ENCODE measurements around the gene PFDN1. TPM values are rescaled to one million over a fixed set of nuclear protein-coding genes. Genes with fewer than 3 reads are reported as not detected.

The PFDN1 gene
- total and polyA plus RNA-seq, 7 donors: 35.9 to 115 (median 55.0) TPM

- Histone ChIP-seq H3K4me3 (no peak overlapping the region), H3K9me3 (no peaks in the 10 kb centered on the region), H3K27ac (peak overlapping the region; percentile 94), H3K4me1 (peaks cover 63% of the 10 kb centered on the region), H3K27me3 (ENCODE audit: insufficient read depth in 3 of 3, low read length in 2 of 3) (no peaks in the 10 kb centered on the region), H3K36me3 (ENCODE audit: insufficient read depth in 1 of 2, low read depth in 1 of 2) (peaks cover 3 to 41% of the 10 kb centered on the region in 2 donors)
- TF ChIP-seq CTCF (IDR thresholded peaks at IDR 0.05): no peak
- DNase-seq: no peak
- ATAC-seq: peak in 3 of 4 donors; percentile 14 to 43 (median 16)
- WGBS, 3 donors: 10 to 15% (median 12%) methylated on average over 5 of the region's 5 CpGs
- intact Hi-C loops (cut with DNase I): loop anchor here (5.0 kb wide), 2 partner anchors 34 to 39 kb away; partner anchors contain the start of gene PFDN1 (in 1 of the 2)
Measured at GRCh38 chr5:140336388-140336787, 33.5 kb upstream of the PFDN1 start.

- Histone ChIP-seq H3K4me3 (no peak overlapping the region), H3K36me3 (ENCODE audit: insufficient read depth in 1 of 2, low read depth in 1 of 2) (peaks cover 3 to 34% of the 10 kb centered on the region in 2 donors), H3K9me3 (no peaks in the 10 kb centered on the region), H3K27me3 (ENCODE audit: insufficient read depth in 3 of 3, low read length in 2 of 3) (no peaks in the 10 kb centered on the region), H3K27ac (no peak overlapping the region), H3K4me1 (peaks cover 21% of the 10 kb centered on the region)
- no peak for ATAC-seq
- no peak for TF ChIP-seq CTCF (IDR thresholded peaks at IDR 0.05)
- intact Hi-C loops (cut with DNase I): no loop called here
- DNase-seq: no peak
- WGBS, 3 donors: 69 to 89% (median 78%) methylated on average over 1 of the region's 1 CpG
Measured at GRCh38 chr5:140331638-140332037, 28.7 kb upstream of the PFDN1 start.

GRCh38 chr5:140329739-140330481 is 27.0 kb upstream of the PFDN1 start:
- TF ChIP-seq CTCF (IDR thresholded peaks at IDR 0.05): no peak
- DNase-seq (no peak), ATAC-seq (peak in 1 of 4 donors; percentile 14)
- peaks cover 7% of the 10 kb centered on the region for H3K4me1 ChIP-seq
- H3K27me3 ChIP-seq (ENCODE audit: insufficient read depth in 3 of 3, low read length in 2 of 3): no peaks in the 10 kb centered on the region
- H3K36me3 ChIP-seq (ENCODE audit: insufficient read depth in 1 of 2, low read depth in 1 of 2): peaks cover 3 to 27% of the 10 kb centered on the region in 2 donors
- H3K4me3 ChIP-seq: no peak overlapping the region
- no peak overlapping the region for H3K27ac ChIP-seq
- intact Hi-C loops (cut with DNase I): no loop called here
- 71% methylated on average over 5 of the region's 5 CpGs for WGBS, 3 donors
- no peaks in the 10 kb centered on the region for H3K9me3 ChIP-seq

GRCh38 chr5:140328036-140328764 is 25.3 kb upstream of the PFDN1 start:
- no peak for DNase-seq
- no peaks in the 10 kb centered on the region for H3K27me3 ChIP-seq (ENCODE audit: insufficient read depth in 3 of 3, low read length in 2 of 3)
- H3K4me1 ChIP-seq: peaks cover 12% of the 10 kb centered on the region
- no peak for ATAC-seq
- H3K27ac ChIP-seq: no peak overlapping the region
- peaks cover 3 to 10% of the 10 kb centered on the region in 2 donors for H3K36me3 ChIP-seq (ENCODE audit: insufficient read depth in 1 of 2, low read depth in 1 of 2)
- 88 to 89% (median 88%) methylated on average over 8 of the region's 8 CpGs for WGBS, 3 donors
- no peak for TF ChIP-seq CTCF (IDR thresholded peaks at IDR 0.05)
- intact Hi-C loops (cut with DNase I): no loop called here
- H3K4me3 ChIP-seq: no peak overlapping the region
- no peaks in the 10 kb centered on the region for H3K9me3 ChIP-seq
